ENCODE measurements around the gene LDB3. TPM values are rescaled to one million over a fixed set of nuclear protein-coding genes. Genes with fewer than 3 reads are reported as not detected.

The LDB3 gene
- total and polyA plus RNA-seq, 2 of the 8 experiments (the other 6 are each of a cell fraction or from before 2014, with no cell fraction given), result 0.20 to 0.43 TPM

DNA sequence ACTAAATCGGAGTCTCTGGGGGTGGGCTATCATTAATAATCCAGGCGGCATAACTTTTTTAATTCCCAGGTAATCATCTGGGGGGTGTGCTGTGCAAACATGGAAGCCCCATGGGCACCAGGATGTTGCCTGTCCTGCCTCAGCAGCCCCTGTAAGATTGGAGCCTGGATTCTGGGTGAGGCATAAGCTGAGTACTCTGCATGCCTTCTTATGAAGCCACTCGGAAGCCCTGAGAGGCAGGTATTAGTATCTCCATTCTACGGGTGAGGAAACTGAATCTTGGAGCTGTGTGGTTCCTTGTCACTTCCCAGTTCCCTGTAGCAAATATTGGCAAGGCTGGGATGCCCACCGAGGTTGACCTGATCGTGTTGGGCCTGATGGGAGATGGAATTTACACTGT is 21.4 kb upstream of the LDB3 start (continued):
- TF ChIP-seq, protein P1, sequence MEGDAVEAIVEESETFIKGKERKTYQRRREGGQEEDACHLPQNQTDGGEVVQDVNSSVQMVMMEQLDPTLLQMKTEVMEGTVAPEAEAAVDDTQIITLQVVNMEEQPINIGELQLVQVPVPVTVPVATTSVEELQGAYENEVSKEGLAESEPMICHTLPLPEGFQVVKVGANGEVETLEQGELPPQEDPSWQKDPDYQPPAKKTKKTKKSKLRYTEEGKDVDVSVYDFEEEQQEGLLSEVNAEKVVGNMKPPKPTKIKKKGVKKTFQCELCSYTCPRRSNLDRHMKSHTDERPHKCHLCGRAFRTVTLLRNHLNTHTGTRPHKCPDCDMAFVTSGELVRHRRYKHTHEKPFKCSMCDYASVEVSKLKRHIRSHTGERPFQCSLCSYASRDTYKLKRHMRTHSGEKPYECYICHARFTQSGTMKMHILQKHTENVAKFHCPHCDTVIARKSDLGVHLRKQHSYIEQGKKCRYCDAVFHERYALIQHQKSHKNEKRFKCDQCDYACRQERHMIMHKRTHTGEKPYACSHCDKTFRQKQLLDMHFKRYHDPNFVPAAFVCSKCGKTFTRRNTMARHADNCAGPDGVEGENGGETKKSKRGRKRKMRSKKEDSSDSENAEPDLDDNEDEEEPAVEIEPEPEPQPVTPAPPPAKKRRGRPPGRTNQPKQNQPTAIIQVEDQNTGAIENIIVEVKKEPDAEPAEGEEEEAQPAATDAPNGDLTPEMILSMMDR (IDR thresholded peaks at IDR 0.05; ENCODE audit: control extremely low read depth in 1 of 3, insufficient read depth in 1 of 3, low read depth in 1 of 3, low read length in 3 of 3), result no peak
- TF ChIP-seq, protein P2, sequence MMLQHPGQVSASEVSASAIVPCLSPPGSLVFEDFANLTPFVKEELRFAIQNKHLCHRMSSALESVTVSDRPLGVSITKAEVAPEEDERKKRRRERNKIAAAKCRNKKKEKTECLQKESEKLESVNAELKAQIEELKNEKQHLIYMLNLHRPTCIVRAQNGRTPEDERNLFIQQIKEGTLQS (IDR thresholded peaks at IDR 0.05; ENCODE audit: insufficient read depth, low read depth, low read length), result no peak

Measured in H1 (cell line).